Stimulated activated CD8-positive, alpha-beta memory T cell treated with anti-CD3 and anti-CD28 coated beads, Interleukin-15, amount 100 ng/mL, for 4 hours (primary cell): ENCODE measurements around the gene SRMS.

Experiments
- DNase-seq, 2 donors: peaks; one replicate each; pipeline ENCODE4 v3.0.0-alpha.2; 2020; ENCODE audit warnings: low read depth in 2 of 2

SRMS gene, protein sequence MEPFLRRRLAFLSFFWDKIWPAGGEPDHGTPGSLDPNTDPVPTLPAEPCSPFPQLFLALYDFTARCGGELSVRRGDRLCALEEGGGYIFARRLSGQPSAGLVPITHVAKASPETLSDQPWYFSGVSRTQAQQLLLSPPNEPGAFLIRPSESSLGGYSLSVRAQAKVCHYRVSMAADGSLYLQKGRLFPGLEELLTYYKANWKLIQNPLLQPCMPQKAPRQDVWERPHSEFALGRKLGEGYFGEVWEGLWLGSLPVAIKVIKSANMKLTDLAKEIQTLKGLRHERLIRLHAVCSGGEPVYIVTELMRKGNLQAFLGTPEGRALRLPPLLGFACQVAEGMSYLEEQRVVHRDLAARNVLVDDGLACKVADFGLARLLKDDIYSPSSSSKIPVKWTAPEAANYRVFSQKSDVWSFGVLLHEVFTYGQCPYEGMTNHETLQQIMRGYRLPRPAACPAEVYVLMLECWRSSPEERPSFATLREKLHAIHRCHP

GRCh38 chr20:63547725-63548480, at the start of gene SRMS:
SRMS (minus strand) TSS chr20:63547749; CDS start chr20:63547463, 286 bp downstream.
- DNase-seq = no peak

DNA sequence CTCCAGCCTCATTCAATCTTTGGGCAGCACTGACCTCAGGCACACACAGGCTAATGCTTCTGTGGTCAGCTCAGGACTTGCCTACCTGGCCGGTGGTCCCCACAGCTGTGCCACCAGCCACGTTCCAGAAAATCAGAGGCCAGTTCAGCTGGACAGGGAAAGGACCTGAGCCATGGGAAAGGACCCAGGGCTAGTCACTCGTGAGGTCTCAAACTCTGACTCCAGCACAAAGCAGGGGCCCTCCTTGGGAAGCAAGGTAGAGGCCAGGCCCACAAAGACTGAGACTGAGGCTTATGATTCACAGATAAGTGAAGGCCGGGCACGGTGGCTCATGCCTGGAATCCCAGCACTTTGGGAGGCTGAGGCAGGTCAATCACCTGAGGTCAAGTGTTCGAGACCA, 48.9 kb upstream of the SRMS start:
- no peak for DNase-seq

DNA sequence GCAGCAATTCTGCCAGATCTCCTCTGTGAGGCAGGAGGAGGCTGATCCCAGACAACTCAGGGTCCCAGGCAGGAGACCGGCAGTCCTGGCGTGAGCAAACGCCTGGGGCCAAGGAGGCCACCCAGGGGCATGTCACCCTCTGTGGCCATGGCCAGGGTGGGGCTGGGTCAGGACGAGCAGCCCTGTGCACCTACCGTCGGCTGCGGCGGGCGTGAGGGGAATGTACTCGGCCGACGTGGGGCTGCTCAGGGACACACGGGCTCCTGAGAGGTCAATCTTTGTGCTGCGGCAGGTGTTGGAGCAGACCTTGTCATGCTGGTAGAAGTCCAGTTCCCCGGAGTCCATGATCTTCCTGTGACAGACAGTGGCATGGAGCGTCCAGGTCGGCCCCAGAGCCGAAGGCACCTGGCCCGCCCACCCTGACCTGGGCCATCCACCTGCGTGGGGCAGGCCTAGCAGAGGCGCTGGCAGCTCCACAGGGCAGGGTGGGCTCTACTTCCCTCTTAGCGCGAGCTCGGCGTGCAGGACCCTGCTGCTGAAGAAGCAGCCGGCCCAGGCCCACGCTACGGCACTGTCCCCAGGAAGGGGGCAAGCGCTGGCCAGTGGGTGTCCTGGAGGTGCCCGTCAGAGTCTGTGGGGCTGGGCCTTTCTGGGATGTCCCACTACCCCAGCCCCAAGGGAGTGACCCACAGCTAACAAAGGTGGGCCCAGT, 48.0 kb upstream of the SRMS start:
- no peak for DNase-seq

GRCh38 chr20:63594043-63594561, 46.6 kb upstream of the SRMS start:
- no peak for DNase-seq

DNA sequence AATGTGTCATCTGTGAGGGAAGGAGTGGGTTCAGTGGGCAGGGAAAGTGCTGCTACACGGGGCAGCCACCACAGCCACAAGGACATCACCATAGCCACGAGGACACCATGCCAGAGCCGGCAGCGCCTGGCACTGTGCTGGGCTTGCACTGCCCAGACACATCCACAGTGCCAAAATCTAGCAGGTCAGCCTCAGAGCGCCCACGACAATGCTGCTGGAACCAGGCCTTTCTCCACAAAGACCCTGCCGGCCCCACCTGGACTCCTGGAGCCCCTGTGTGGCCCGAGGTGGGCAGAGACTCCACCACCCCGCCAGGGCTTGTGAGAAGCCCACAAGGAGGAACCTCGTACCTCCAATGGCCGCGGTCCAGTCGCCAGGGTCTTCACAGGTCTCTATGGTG, 45.1 kb upstream of the SRMS start:
- no peak for DNase-seq

DNA sequence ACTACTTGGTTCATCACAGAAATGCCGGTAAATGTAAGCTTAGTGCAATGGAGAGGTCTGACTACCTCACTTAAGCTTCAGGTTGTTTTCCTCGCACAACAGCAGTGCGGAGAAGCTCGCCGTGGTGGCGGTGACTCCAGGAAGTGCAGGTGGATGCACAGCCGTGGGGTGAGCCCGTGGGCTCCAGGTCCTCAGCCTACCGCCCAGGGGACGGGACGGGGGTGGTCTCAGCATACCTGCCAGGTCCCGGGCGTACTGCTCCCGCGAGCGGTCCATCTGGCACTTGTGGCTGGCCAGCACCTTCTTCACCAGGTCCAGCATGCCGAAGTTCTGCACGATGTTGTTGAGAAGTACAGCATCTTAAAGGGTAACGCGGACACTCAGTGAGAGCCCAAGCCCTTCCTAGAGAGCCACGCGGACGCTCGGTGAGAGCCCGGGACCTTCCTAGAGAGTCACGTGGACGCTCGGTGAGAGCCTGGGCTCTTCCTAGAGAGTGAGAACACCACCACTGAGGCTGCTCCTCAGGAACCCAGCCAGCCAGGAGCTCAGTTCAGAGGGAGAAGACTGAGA, 44.3 kb upstream of the SRMS start:
- no peak for DNase-seq

GRCh38 chr20:63591147-63591533, 43.6 kb upstream of the SRMS start:
- DNase-seq = no peak

- DNase-seq = no peak
These were observed 42.9 kb upstream of the SRMS start for GRCh38 chr20:63590218-63591146.

GRCh38 chr20:63589261-63590217, 42.0 kb upstream of the SRMS start:
- DNase-seq = no peak

- DNase-seq = no peak
These were observed 41.1 kb upstream of the SRMS start for GRCh38 chr20:63588641-63589041.

- no peak for DNase-seq
These were observed 40.4 kb upstream of the SRMS start for GRCh38 chr20:63587776-63588591.

- no peak for DNase-seq
These were observed 39.7 kb upstream of the SRMS start for GRCh38 chr20:63587256-63587655.

GRCh38 chr20:63586797-63587196, 39.2 kb upstream of the SRMS start:
- no peak for DNase-seq

DNA sequence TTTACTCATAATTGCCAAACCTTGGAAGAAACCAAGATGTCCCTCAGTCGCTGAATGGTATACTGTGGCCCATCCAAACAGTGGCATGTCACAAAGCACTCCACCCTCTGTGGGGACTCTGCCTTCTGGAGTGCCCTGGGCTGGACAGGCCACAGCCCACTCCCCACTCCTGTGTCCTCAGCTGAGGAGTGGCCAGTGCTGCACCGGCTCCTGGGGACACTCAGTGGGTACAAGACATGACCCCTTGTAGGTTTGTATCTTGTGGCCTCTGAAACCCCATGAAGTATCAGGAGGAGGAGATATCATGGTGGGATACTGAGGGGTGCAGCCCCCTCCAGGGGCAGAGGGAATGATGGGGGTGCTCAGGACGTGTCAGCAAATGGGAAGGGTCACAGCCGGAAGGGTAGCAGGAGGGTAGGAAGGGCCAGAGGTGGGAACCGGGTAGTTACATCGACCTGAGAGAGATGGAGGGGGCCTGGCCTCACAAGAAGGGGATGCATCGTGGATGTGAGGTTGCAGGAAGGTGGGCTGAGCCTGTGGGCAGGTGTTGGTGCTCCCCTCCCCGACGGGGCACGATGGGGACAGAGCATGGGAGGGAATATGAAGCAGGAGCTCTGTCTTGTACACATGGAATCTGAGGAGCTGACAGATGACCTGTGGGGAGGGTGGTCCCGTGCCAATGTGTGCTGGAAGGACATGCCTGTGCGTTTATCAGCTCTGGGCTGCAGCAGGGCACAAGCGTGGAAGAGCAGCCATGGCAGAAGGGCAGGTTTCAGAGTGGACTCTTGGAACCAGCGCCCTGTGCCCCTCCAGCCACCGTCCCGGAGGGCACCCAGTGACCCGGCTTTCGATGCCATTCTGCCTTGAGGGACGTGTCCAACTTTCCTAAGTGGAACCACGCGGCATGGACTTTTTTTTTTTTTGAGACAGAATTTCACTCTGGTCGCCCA, 38.3 kb upstream of the SRMS start:
- no peak for DNase-seq

DNA sequence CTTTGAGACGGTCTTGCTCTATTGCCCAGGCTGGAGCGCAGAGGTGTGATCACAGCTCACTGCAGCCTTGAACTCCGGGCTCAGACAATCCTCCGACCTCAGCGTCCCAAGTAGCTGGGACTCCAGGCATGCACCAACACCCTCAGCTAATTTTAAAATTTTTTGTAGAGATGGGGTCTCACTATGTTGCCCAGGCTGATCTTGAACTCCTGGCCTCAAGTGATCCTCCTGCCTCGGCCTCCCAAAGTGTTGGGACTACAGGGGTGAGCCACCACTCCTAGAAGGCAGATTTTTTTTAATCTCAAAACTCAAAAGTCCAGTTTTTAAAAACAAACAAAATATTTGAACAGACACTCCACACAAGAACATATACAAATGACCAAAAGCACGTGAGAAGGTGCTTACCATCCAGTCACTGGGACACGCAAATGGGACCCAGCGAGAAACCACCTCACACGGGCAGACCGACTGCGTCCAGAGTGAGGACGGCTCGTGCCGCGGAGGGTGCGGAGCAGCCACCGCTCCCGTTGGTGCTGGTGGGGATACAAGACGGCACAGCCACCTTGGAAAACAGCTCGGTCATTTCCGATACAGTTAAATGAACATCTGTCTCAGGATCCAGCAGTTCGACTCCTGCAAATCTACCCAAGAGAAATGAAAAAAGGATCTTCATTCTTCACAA, 35.0 kb upstream of the SRMS start:
- no peak for DNase-seq

DNA sequence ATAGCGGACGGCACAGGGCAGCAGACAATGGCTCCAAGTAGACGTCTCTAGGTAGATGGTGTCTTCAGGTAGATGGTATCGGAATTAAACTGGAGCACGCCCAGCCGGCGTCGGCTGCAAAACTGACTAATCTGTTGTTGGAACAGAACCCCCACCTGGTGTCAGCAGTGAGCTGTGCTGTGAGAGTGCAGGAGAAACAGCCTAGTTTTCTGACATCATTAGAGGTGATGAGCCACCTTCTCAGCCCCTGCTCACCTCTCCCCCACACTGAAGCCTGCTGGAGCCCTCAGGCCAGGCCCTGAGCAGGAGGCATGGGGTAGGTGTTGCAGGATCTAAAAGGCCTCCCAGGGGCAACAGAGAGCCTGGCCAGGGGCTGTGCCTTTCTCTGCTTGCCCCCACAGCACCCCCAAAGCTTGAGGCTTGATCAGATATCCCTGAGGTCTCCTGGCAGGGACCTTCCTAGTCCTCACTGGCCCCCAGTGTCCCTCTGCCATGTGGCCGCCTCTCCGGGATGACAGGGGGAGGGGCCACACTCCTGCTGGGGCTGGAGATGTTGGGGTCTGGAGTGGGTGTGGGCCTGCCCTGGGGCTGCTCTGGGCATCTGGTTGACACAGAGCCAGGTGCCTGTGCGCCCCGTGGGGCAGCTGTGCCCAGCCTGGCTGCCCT, 33.4 kb upstream of the SRMS start:
- DNase-seq = peak; percentile 38 to 66
